Chondrocyte (in vitro differentiated cells): ENCODE measurements around the gene PDCL3. TPM values are rescaled to one million over a fixed set of nuclear protein-coding genes. Genes with fewer than 3 reads are reported as not detected.

Experiments used
- DNase-seq: peaks from one replicate; pipeline ENCODE4 v3.0.0; 2021; ENCODE audit warnings: mixed read lengths, low spot score
- H3K27ac Mint-ChIP-seq: one replicate; pipeline ENCODE4 v1.8.0; 2021; ENCODE audit warnings: mild to moderate bottlenecking, moderate library complexity, mixed read lengths; ENCODE audit not compliant: unreplicated experiment
- H3K27me3 Mint-ChIP-seq: 2 replicates; pipeline ENCODE4 v1.8.0; 2021; ENCODE audit warnings: low read depth, mixed read lengths
- H3K36me3 Mint-ChIP-seq: 2 replicates; pipeline ENCODE4 v1.8.0; 2021; ENCODE audit warnings: low read depth, mixed read lengths
- H3K4me1 Mint-ChIP-seq: 2 replicates; pipeline ENCODE4 v1.8.0; 2021; ENCODE audit warnings: low read depth, mild to moderate bottlenecking, mixed read lengths
- H3K4me3 Mint-ChIP-seq: one replicate; pipeline ENCODE4 v1.8.0; 2021; ENCODE audit warnings: mild to moderate bottlenecking, moderate library complexity, mixed read lengths; ENCODE audit not compliant: unreplicated experiment
- H3K9me3 Mint-ChIP-seq: 2 replicates; pipeline ENCODE4 v1.8.0; 2021; ENCODE audit warnings: low read depth, mixed read lengths
- total RNA-seq: library from RNA; stranded (reverse); gene quantifications from 3 replicates; pipeline ENCODE4 v1.2.1, GENCODE V29; 2021
- TF ChIP-seq, protein P1 (sequence below): fragments of 200-600 bp; sonication (generic); IDR thresholded peaks from 2 replicates; pipeline ENCODE4 v1.5.0; 2021; ENCODE audit warnings: antibody characterized with exemption, mild to moderate bottlenecking, moderate library complexity

PDCL3 gene
- total RNA-seq, 1 donor from 2014 or later, result 27.1 TPM

DNA sequence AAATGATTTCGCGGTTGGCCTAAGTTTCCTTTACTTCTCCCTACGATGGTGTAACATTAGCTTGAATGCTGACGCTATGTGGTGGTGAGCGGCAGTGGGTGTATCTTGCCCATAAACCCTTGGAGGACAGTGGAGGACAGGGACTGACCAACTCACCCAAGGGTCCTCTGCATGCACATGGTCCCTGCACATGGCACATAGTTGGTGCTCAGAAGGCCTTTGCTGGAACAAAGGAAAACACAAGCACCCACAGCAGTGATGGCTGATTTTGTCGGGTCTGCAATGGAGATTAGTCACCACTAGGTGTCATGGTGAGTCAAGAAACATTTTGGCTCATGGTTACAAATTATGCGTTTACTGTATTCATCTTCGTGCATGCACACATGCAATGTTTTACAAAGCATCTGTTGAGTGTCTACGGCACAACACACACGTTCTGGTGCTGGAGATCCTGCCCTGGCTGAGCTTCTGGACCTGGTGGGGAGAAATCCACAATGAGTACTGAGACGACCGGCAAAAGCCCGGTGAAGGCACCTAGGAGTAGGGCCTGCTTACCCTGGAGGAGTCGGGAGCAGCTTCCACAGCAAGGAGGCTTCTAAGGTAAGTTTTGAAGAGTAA lies 44.0 kb downstream of the PDCL3 start:
- DNase-seq, result no peak

DNA sequence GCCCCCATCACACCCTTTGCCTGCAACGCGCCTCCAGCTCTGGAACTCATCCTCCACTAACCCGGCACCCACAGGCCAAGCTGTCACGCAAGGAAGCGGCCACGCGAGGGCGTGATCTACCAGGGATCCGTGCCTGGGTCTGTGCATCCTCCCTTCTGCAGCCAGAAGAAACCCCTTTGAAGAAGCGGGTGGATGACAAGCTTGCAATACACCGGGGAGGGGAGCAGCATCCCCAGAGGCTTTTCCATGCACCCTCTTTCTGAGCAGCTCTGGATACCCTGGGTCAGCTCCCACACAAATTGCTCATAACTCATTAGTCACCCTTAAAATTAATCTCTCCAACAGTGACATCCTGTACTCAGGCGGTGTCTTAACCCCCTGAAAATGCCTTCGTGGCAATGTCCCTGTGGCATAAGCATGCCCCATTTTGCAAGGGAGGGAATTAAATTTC lies 47.6 kb downstream of the PDCL3 start:
- no peaks in the 10 kb centered on the region for H3K36me3 Mint-ChIP-seq
- TF ChIP-seq, protein P1, sequence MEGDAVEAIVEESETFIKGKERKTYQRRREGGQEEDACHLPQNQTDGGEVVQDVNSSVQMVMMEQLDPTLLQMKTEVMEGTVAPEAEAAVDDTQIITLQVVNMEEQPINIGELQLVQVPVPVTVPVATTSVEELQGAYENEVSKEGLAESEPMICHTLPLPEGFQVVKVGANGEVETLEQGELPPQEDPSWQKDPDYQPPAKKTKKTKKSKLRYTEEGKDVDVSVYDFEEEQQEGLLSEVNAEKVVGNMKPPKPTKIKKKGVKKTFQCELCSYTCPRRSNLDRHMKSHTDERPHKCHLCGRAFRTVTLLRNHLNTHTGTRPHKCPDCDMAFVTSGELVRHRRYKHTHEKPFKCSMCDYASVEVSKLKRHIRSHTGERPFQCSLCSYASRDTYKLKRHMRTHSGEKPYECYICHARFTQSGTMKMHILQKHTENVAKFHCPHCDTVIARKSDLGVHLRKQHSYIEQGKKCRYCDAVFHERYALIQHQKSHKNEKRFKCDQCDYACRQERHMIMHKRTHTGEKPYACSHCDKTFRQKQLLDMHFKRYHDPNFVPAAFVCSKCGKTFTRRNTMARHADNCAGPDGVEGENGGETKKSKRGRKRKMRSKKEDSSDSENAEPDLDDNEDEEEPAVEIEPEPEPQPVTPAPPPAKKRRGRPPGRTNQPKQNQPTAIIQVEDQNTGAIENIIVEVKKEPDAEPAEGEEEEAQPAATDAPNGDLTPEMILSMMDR, result peak; percentile 83
- H3K9me3 Mint-ChIP-seq, result no peaks in the 10 kb centered on the region
- no peak overlapping the region for H3K27ac Mint-ChIP-seq
- H3K4me1 Mint-ChIP-seq, result peaks cover 2% of the 10 kb centered on the region
- peaks cover under 1% of the 10 kb centered on the region for H3K27me3 Mint-ChIP-seq
- DNase-seq, result no peak
- H3K4me3 Mint-ChIP-seq, result no peak overlapping the region

More for the DNA sequence above, 44.0 kb downstream of the PDCL3 start:
- no peaks in the 10 kb centered on the region for H3K27me3 Mint-ChIP-seq
- H3K36me3 Mint-ChIP-seq, result no peaks in the 10 kb centered on the region
- H3K4me1 Mint-ChIP-seq, result peaks cover 15% of the 10 kb centered on the region
- TF ChIP-seq, protein P1, result peak; percentile 92
- no peaks in the 10 kb centered on the region for H3K9me3 Mint-ChIP-seq
- no peak overlapping the region for H3K27ac Mint-ChIP-seq
- H3K4me3 Mint-ChIP-seq, result no peak overlapping the region

DNA sequence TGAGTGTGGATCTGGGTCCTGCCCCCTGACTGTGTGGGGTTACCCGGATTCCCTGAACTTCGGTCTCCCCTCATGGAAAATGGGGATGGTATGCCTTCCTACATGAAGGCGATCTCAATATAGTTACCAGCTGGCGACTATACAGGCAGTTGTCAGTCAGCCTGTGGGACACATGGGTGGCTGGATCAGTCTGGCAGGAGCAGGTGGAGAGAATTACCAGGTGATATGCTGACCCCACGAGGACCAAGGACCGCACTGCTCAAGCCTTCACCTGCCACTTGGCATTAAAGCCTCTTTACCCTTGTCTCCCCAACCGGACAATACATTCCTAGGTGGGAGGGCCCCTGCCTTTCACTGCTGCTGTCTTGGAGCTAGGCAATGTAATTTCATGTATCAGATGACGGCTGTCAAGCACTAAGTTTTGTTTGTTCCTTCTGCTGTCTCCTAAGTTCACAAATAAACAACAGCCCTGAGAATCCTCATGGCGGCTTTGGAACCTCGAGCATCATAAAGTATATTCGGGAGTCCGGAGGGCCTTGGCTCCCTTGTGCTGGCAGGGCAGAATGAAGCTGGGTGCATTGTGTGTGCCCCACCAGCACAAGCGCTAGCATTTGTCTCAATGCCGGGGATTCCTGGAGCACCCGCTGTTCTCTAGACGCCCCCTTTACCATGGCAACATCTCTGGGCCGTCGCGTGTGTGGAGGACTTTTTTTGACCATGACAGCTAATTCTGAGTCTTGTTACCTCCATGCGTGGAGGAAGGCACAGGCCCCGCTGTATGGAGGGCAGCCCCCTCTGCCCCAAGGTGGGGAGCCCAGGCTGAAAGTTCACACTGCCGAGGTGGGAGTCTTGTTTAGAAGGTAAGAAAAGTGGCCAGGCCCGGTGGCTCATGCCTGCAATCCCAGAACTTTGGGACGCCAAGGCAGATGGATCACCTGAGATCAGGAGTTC lies 48.6 kb downstream of the PDCL3 start:
- Mint-ChIP-seq H3K4me3 (no peak overlapping the region), H3K36me3 (no peaks in the 10 kb centered on the region), H3K27ac (no peak overlapping the region), H3K9me3 (no peaks in the 10 kb centered on the region), H3K4me1 (peaks cover 2% of the 10 kb centered on the region), H3K27me3 (peaks cover 3% of the 10 kb centered on the region)
- no peak for DNase-seq
- TF ChIP-seq, protein P1, result no peak

DNA sequence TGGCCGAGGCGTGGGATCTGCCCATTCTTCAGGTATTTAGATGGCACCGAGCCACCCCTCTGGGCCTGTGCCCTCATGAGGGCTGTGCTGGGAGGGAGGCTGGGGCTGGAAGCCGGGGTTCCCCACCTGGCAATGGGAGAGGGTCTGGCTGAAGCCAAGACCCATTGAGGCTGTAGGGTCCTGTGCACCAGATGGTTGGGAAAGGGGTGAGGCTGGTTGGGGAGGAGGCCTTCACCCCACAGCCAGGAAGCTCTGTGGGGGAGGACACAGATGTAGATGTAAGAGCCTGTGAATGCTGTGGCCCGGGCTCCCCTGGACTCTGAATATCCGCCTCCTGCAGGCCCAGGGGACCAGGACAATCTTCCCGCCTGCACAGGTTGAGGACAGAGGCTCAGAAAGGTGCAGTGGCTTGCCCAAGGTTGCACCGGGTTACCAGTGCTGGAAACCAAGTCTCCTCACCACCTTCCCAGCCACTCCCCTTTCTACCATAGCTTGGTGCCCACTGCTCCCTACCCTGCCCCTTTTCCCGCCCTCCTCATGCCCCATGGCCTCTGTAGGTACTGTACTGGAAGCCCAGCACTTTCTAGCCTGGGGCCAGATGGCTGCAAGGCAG lies 49.7 kb downstream of the PDCL3 start:
- Mint-ChIP-seq H3K4me3 (no peak overlapping the region), H3K4me1 (no peaks in the 10 kb centered on the region), H3K36me3 (no peaks in the 10 kb centered on the region), H3K9me3 (no peaks in the 10 kb centered on the region), H3K27me3 (peaks cover 9% of the 10 kb centered on the region), H3K27ac (no peak overlapping the region)
- TF ChIP-seq, protein P1, result no peak
- no peak for DNase-seq

DNA sequence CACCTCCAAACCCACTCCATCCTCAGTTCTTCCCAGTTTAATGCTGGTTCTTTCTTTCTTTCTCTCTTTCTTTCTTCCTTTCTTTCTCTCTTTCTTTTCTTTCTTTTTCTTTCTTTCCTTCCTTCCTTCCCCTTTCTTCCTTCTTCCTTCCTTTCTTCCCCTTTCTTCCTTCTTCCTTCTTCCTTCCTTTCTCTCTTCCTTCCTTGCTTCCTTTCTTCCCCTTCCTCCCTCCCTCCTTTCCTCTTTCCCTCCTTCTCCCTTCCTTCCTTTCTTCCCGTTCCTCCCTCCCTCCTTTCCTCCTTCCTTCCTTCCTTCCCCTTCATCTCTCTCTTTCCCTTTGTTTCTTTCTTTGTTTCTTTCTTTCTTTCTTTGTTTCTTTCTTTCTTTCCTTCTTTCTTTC lies 50.9 kb downstream of the PDCL3 start:
- no peaks in the 10 kb centered on the region for H3K4me1 Mint-ChIP-seq

More for the DNA sequence above, 50.9 kb downstream of the PDCL3 start:
- Mint-ChIP-seq H3K4me3 (no peak overlapping the region), H3K27ac (no peak overlapping the region), H3K9me3 (no peaks in the 10 kb centered on the region), H3K27me3 (peaks cover 11% of the 10 kb centered on the region), H3K36me3 (no peaks in the 10 kb centered on the region)
- no peak for DNase-seq
- TF ChIP-seq, protein P1, result no peak
